Activated T-cell treated with anti-CD3 and anti-CD28 coated beads, Interleukin-2, amount 50 U/mL, for 4 hours (primary cell): Measurements from ENCODE around the gene ZBTB46. TPM values are rescaled to one million over a fixed set of nuclear protein-coding genes. Genes with fewer than 3 reads are reported as not detected.

Source experiments
- ATAC-seq, 2 donors: fragments of 200-7000 bp; cut with Tn5 transposase; one replicate each; pipeline ENCODE4 v1.10.0; 2021
- DNase-seq: peaks from one replicate; pipeline ENCODE4 v3.0.0-alpha.2; 2020
- H3K27me3 Mint-ChIP-seq: one replicate; pipeline ENCODE4 v1.8.0; 2021; ENCODE audit warnings: low read depth, mixed read lengths
- H3K36me3 Mint-ChIP-seq: one replicate; pipeline ENCODE4 v1.8.0; 2022; ENCODE audit warnings: mixed read lengths; ENCODE audit not compliant: insufficient read depth
- H3K4me1 Mint-ChIP-seq: one replicate; pipeline ENCODE4 v1.8.0; 2021; ENCODE audit warnings: low read depth, mixed read lengths
- H3K4me3 Mint-ChIP-seq: one replicate; pipeline ENCODE4 v1.8.0; 2021; ENCODE audit warnings: mild to moderate bottlenecking, moderate library complexity, mixed read lengths
- H3K9me3 Mint-ChIP-seq: one replicate; pipeline ENCODE4 v1.8.0; 2021; ENCODE audit warnings: mixed read lengths
- total RNA-seq, 3 donors: library from RNA; stranded (reverse); gene quantifications; one replicate each; pipeline ENCODE4 v1.2.1, GENCODE V29; 2021

Gene ZBTB46
- total RNA-seq, 3 donors from 2014 or later: 0.89 to 3.8 (median 2.2) TPM

DNA sequence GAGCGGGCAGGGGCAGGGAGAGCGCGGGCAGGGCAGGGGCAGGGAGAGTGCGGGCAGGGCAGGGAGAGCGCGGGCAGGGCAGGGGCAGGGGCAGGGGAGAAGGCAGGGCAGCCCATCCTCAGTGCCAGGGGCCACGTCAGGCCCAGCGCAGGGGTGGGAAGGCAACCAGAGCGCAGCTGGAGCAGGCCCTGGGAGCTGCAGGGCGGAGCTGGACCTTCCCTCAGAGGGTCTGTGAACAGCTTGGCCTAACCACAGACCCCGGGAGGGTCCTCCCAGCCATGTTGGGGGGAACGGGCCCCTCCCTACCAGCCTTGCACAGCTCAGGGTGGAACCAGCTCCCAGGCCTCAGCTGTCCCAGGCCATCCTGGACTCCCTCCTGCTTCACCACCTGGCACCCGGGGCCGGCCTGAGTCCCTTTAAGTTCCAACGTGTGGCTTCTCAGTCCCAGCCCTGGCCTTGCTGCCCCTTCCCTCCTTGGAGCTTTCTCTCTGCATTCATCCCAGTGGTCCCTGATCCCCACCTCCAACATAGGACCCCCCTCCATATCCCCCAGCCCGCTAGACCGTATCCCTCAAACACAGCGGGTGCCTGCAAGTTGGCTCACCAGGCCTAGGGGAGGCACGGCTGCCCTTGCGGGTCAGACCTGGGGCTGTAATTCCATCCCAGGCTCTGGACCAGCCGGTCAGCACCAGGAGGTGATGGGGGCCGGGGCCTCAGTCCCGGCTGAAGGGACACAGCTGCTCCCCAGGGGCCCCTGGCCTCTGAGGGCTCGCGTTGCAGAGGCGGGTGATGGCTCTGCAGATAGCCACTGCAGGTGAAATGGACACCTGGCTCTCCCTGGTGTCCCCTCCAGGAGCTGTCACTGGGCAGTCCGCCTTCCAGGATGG, 5.6 kb upstream of the ZBTB46 start:
- ATAC-seq: no peak
- no peaks in the 10 kb centered on the region for H3K4me1 Mint-ChIP-seq
- H3K27me3 Mint-ChIP-seq: peaks cover 17% of the 10 kb centered on the region
- H3K4me3 Mint-ChIP-seq: no peak overlapping the region
- no peaks in the 10 kb centered on the region for H3K9me3 Mint-ChIP-seq
- no peaks in the 10 kb centered on the region for H3K36me3 Mint-ChIP-seq
- no peak for DNase-seq

DNA sequence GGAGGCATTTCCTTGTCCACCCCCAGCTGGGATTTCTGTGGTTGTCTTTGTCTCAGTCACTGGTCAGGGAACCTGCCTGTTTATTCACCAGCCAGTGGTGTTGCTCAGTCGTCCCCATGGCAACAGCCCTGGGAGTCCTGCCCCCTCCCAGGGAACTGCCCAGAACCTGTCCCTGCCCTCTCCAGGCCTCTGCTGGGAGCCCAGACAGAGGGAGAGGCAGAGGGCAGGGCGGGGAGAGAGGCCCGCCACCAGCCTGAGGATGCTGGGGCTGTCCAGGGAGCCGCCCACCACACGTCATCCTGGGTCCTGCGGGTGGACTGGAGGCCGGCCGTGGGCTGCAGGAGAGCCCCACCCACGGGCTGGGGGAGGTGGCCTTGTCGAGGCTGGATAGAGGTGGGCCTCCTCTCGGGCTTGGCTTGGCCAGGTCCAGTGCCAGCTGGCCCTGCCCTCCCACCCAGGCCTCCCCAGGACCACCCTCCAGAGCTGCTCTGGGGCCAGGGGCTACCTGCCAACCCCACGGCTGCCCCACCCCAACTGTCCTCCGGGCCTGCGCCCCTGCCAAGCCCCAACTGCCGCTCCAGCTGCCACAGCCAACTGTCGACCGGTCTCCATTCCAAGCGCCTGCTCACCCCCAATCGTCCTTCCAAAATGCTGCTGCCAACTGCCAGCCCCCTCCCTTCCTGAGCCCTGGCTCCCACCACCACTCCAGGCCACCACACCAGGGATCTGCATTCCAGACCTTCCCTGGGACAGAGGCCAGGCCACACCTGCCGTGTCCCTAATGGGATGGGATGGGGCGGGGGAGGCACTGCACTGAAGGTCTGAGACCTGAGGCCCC, 4.2 kb upstream of the ZBTB46 start:
- H3K4me3 Mint-ChIP-seq: no peak overlapping the region

DNA sequence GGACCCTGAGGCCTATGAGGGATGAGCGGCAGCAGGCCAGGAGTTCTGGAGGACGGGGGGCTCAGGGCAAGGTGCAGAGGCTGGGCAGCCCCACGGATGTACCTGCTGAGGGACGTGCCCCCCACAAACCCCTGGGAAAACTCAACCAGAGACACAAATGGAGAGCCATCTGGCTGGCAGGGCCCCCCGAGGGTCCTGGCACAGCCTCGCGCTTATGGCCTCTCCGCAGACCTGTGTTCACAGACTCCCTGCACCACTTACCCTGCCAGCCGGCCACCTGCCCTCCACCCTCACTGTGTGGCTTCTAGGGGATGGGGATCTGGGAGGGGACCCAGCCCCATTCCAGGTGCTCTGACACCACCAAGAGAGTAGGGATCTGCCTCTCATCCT, 3.4 kb upstream of the ZBTB46 start:
- ATAC-seq (no peak), DNase-seq (no peak)
- Mint-ChIP-seq H3K27me3 (peaks cover 17% of the 10 kb centered on the region), H3K9me3 (no peaks in the 10 kb centered on the region), H3K4me3 (no peak overlapping the region), H3K4me1 (peaks cover 7% of the 10 kb centered on the region), H3K36me3 (no peaks in the 10 kb centered on the region)

More for the DNA sequence above, 4.2 kb upstream of the ZBTB46 start:
- no peaks in the 10 kb centered on the region for H3K36me3 Mint-ChIP-seq
- no peaks in the 10 kb centered on the region for H3K9me3 Mint-ChIP-seq
- DNase-seq (no peak), ATAC-seq (no peak)
- no peaks in the 10 kb centered on the region for H3K4me1 Mint-ChIP-seq
- peaks cover 12% of the 10 kb centered on the region for H3K27me3 Mint-ChIP-seq

DNA sequence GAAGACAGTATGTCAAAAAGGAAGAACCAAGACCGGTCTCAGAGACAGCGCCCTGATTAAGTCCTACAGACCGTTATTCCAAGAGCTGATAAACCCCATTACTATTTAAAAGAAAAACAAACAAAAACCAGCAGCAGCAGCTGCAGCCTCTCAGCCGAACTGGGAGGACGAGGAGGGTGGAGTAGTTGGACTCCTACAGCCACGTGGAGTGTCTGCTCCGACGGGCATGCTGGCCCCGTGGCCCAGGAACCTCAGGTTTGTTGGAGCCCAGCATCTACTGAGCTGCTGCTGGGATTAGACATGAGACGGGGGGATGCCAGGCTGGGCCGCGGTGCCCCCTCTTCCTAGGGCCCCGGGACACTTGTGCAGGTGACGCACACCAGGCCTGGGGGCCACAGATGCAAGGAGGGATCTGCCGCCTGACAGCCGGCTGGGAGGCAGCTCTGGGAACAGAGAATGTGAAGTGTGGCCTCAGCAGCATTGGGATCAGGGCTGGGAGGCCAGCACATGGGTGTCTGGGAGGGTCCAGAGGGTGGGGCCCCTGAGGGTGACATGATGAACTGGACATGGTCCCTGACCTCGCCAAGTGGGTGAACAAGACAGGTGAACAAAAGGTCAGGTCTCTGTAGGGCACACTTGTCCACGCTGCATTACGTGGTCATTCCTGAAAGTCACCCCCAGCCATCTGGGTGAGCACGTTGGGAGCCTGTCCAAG, 2.9 kb upstream of the ZBTB46 start:
- DNase-seq (no peak), ATAC-seq (no peak)
- H3K36me3 Mint-ChIP-seq: no peaks in the 10 kb centered on the region
- peaks cover 23% of the 10 kb centered on the region for H3K27me3 Mint-ChIP-seq
- no peaks in the 10 kb centered on the region for H3K9me3 Mint-ChIP-seq
- peak overlapping the region; percentile 26 for H3K4me3 Mint-ChIP-seq
- H3K4me1 Mint-ChIP-seq: peaks cover 11% of the 10 kb centered on the region

DNA sequence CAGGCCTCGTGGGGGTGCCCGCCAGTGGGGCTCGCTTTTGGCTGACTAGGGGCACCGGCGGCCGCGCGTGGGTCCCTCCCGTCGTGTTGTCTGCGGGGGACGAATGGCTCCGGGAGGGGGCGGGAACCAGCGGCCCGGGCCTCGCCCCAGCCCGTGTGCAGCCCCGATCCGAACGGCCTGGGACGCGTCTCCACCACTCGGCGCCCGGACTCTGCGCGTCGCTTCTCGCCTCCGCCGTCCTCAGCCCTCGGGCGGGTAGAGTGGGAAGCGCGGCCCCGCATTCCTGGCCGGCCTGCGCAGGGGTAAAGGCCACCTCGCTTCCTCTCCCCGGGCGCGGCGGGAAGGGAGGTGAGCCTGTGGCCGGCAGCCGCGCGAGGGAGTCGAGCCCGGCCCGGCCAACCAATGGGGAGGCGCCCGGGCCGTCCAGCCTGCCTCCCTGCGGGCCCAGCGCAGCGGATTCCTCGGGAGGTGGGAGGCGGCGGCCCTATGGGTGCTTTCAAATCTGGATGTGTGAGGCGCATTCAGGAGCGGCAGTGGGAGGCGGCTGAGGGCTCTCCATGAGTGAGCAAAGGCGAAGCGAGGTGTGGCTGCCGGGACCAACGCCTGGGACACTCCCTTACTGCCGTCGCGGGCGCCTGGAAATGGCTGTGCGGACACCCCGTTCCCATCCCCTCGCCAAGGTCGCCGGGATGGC, 1.1 kb upstream of the ZBTB46 start:
- DNase-seq: no peak
- H3K36me3 Mint-ChIP-seq: no peaks in the 10 kb centered on the region
- H3K9me3 Mint-ChIP-seq: no peaks in the 10 kb centered on the region
- no peak for ATAC-seq
- H3K4me3 Mint-ChIP-seq: peak overlapping the region; percentile 42
- H3K4me1 Mint-ChIP-seq: peaks cover 11% of the 10 kb centered on the region
- H3K27me3 Mint-ChIP-seq: peaks cover 35% of the 10 kb centered on the region

DNA sequence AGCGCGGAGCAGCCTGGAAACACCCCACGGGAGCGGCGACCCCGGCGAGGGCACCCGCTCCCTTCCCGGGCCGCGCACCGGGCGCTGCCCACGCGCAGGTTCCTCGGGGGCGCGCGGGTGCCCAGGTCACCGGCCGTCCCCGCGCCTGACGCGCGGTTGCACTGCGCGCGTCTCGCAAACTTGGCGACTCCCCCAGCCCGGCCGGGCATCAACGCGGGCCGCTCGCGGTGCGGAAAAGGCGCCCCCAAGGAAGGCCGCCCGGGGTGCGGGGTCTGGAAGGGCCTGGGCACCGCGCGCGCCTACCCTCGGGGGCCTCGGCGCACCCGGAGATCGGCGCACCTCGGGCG, 555 bp upstream of the ZBTB46 start:
- ATAC-seq (peak; percentile 19 to 39), DNase-seq (no peak)
- H3K36me3 Mint-ChIP-seq: no peaks in the 10 kb centered on the region
- H3K4me3 Mint-ChIP-seq: no peak overlapping the region
- peaks cover 40% of the 10 kb centered on the region for H3K27me3 Mint-ChIP-seq
- H3K9me3 Mint-ChIP-seq: no peaks in the 10 kb centered on the region
- H3K4me1 Mint-ChIP-seq: peaks cover 11% of the 10 kb centered on the region

DNA sequence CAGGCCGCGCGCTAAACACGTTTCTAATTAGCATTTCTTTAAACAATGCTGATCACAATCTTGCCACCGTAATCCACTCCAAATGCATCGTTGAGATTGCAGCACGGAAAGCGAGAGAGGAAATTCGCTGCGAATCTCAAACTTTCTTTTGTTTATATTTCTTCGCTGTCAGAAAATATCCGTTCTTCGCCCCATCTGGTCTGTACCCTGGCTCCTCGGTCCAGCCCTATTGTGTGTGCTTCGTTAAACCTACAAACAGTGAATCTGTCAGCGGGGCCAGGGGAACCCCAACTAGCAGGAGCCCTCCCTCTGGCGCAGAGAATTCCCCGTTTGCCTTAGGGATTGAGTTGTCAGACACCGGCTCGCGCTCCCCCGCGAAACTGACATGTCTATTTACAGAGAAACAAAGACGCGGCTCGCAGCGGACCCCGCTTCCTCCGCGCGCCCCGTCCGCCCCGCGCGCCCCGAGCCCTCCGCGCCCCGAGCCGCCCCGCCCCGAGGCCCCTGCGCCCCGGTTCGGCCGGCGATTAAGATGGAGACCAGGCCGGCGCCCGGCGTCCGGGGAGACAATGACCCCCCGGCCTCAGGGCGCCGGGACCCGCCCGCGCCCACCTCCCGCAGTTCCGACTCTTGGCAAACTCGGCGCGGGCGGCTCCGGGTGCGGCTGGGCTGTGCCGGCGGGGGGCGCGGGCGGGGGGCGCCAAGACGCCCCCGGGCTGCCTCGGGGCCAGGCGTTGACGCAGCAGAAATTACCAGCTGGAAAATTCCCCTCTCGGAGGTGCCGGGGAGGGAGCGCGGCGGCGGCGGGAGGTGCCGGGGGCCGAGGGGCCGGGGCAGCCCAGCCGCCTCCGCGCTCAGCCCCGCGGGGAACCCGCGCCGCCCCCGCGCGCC, 874 bp downstream of the ZBTB46 start:
- ATAC-seq (peak in 1 of 2 donors; percentile 27), DNase-seq (no peak)
- H3K9me3 Mint-ChIP-seq: no peaks in the 10 kb centered on the region
- H3K27me3 Mint-ChIP-seq: peaks cover 53% of the 10 kb centered on the region
- peak overlapping the region; percentile 86 for H3K4me3 Mint-ChIP-seq
- peaks cover 13% of the 10 kb centered on the region for H3K4me1 Mint-ChIP-seq
- no peaks in the 10 kb centered on the region for H3K36me3 Mint-ChIP-seq

DNA sequence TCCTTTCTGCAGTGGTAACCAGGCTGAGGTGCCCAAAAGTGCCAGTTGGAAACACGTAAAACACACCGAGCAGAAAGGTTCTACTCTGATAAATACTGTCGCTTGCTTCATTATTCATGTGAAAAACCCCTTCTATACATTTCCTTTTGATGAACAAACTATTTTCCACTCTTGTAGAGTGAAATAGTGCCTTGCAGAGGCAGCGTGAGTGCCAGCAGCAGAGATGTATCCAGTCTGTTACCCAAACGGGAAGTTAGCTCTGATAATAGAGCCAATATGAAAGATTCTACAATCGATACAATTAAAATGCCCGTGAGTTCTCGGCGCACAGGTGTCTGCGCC, 1.5 kb downstream of the ZBTB46 start:
- Mint-ChIP-seq H3K9me3 (no peaks in the 10 kb centered on the region), H3K27me3 (peaks cover 55% of the 10 kb centered on the region), H3K4me1 (peaks cover 13% of the 10 kb centered on the region), H3K36me3 (no peaks in the 10 kb centered on the region), H3K4me3 (peak overlapping the region; percentile 86)
- no peak for DNase-seq
- ATAC-seq: peak in 1 of 2 donors; percentile 18

DNA sequence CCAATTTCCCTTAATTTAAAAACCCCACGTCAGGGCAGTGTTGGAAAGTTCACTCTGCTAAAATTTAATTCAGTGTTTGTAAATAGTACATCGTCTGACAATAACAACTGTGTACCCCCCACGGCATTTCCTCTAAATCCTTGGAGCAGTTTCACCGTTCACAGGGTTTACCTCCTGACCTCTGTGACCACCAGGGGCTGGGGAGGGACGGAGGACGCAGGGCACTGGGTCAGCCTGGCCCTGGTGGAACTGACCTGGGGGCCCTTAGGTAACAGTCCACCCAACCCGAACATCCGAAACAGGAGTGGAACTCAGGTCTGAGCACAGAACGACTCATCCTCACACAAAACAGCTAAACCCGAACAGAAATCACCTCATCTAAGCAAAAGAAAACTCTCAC, 2.1 kb downstream of the ZBTB46 start:
- Mint-ChIP-seq H3K4me3 (peak overlapping the region; percentile 86), H3K27me3 (peaks cover 59% of the 10 kb centered on the region), H3K9me3 (no peaks in the 10 kb centered on the region), H3K4me1 (peaks cover 13% of the 10 kb centered on the region), H3K36me3 (no peaks in the 10 kb centered on the region)
- no peak for ATAC-seq
- no peak for DNase-seq

DNA sequence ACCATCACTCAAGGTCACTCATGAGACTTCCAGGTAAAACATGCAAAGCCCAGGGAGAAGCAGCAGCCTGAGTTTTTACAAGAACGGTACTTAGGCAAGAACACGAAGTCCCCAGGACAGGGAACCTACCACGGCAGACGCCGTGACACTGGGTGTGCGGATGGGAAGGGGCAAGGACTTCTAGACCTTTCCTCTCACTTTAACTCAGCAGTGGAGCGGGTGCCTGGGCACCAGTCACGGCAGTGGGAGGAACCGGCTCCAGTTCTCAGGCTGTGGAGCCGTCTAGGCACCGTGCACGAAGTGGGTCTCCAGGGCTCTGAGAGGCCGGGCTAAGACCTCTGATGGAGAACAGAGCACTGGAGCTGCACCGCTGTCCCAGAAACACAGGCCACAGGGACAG, 2.5 kb downstream of the ZBTB46 start:
- Mint-ChIP-seq H3K4me3 (no peak overlapping the region), H3K27me3 (peaks cover 60% of the 10 kb centered on the region), H3K36me3 (no peaks in the 10 kb centered on the region), H3K9me3 (no peaks in the 10 kb centered on the region), H3K4me1 (peaks cover 13% of the 10 kb centered on the region)
- ATAC-seq (no peak), DNase-seq (no peak)

DNA sequence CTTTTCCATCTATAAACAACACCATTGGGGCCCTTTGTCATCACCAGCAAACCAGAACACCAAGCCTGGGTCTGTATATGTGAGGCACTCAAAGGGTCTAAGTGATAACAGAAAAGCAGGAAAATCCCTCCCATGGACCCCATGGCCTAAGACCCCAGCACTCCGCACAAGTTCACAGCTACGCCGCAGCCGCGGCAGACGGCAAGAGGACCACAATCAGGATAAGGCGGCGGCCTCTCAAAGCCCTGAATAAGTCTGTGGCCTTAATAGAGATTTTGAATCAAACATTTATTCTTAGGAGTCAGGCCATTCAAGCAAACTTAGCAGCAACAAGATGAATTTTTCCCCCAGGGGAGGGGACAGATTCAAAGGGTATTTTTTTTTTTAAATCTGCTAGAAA, 2.9 kb downstream of the ZBTB46 start:
- Mint-ChIP-seq H3K4me1 (peaks cover 13% of the 10 kb centered on the region), H3K9me3 (no peaks in the 10 kb centered on the region), H3K27me3 (peaks cover 59% of the 10 kb centered on the region), H3K4me3 (no peak overlapping the region), H3K36me3 (no peaks in the 10 kb centered on the region)
- DNase-seq (no peak), ATAC-seq (no peak)

DNA sequence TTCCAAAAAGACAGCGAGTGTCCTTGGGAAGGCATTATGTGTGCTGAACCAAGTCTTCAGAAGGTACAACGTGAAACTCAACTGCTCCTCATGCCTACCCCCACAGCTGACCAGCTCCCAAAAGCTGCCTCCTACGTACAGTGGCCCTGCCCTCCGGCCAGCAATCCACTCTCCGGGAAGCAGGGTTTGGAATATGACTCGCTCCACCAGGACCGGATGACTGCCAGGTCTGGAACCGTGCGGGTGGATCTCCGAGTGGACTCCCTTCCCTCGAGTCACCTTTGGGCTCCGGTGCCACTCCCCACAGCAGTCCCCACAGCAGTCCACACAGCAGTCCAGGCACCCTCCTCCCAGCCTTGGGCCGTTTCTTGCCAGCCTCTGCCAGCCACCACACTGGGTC, 4.3 kb downstream of the ZBTB46 start:
- no peaks in the 10 kb centered on the region for H3K9me3 Mint-ChIP-seq
- peaks cover 13% of the 10 kb centered on the region for H3K4me1 Mint-ChIP-seq
- H3K27me3 Mint-ChIP-seq: peaks cover 56% of the 10 kb centered on the region
- no peak for DNase-seq
- H3K36me3 Mint-ChIP-seq: no peaks in the 10 kb centered on the region
- no peak for ATAC-seq
- H3K4me3 Mint-ChIP-seq: no peak overlapping the region

DNA sequence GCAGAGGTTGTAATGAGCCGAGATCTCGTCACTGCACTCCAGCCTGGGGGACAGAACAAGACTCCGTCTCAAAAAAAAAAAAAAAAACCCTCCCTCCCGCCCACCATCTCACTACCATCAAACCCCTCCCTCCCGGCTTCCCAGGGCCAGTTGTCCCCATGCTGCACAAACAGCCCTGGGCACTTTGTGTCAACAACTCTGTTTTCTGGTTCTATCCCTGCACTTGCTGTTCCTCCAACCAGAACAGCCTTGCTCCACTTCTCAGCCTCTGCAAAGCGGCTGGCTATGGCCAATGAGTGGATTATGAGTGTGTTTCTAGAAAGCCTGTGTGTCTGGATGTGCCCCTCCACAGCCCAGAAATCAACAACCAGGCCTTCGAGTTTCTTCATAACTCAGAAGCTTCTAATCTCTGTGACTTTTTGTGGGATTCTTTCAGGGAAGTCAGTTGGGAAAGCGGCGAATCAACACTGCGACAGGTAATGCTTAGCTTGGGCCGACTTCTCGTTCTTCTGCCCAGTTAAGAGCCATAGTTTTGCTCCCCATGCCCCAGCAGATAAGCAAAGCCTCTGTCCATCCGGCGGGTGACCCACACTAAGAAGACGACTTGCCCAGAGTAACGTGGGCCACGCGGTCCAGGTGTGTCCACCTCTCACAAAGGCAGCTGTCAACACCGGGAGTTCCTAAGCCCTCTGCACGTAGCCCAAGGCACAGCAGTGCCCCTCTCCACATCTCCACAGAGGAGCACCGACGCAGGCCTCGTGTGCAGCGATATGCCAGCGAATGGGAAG, 5.5 kb downstream of the ZBTB46 start:
- H3K27me3 Mint-ChIP-seq: peaks cover 57% of the 10 kb centered on the region
- H3K36me3 Mint-ChIP-seq: no peaks in the 10 kb centered on the region
- no peak overlapping the region for H3K4me3 Mint-ChIP-seq
- DNase-seq (no peak), ATAC-seq (no peak)
- no peaks in the 10 kb centered on the region for H3K9me3 Mint-ChIP-seq
- peaks cover 13% of the 10 kb centered on the region for H3K4me1 Mint-ChIP-seq
